Measurements from ENCODE around the gene PCDHB4. TPM values are rescaled to one million over a fixed set of nuclear protein-coding genes. Genes with fewer than 3 reads are reported as not detected.
"Not testable (repeated sequence)": the region's sequence is repeated elsewhere in the genome, so short reads cannot be mapped to it uniquely, and the experiment has no call there.

The PCDHB4 gene
- total RNA-seq = 1.8 TPM
- polyA plus RNA-seq (ENCODE audit: insufficient read depth in 1 of 8, insufficient read length in 8 of 8, low replicate concordance in 1 of 8) = 1 to 10 TPM; 2.4 to 3.6 (median 2.7) TPM
- long read RNA-seq, donor 1, partial matches to known transcripts = 0 of 1 reads
- long read RNA-seq, donor 1, other reads (novel, unspliced or antisense) = 0 of 1 reads
- long read RNA-seq, donor 2 = 0 reads
- long read RNA-seq, donor 3, partial matches to known transcripts = 0 of 2 reads
- long read RNA-seq, donor 3, other reads (novel, unspliced or antisense) = 0 of 2 reads
- long read RNA-seq, donor 4, partial matches to known transcripts = 0 of 4 reads
- long read RNA-seq, donor 4, other reads (novel, unspliced or antisense) = 0 of 4 reads
- long read RNA-seq, donor 5, transcript PCDHB4-201 (1 exons, 3,825 nt) = major isoform, 6 of 6 reads
- long read RNA-seq, donor 5, partial matches to known transcripts = 0 of 6 reads
- long read RNA-seq, donor 5, other reads (novel, unspliced or antisense) = 0 of 6 reads
- long read RNA-seq, donor 6, transcript PCDHB4-201 (1 exons, 3,825 nt) = major isoform, 5 of 5 reads
- long read RNA-seq, donor 6, partial matches to known transcripts = 0 of 5 reads
- long read RNA-seq, donor 6, other reads (novel, unspliced or antisense) = 0 of 5 reads
- long read RNA-seq, donor 7, partial matches to known transcripts = 0 of 4 reads
- long read RNA-seq, donor 7, other reads (novel, unspliced or antisense) = 0 of 4 reads
- long read RNA-seq, donor 8, partial matches to known transcripts = 0 of 4 reads
- long read RNA-seq, donor 8, other reads (novel, unspliced or antisense) = 0 of 4 reads
- long read RNA-seq, donor 9, partial matches to known transcripts = 0 of 3 reads
- long read RNA-seq, donor 9, other reads (novel, unspliced or antisense) = 0 of 3 reads
- long read RNA-seq, donor 10, transcript PCDHB4-201 (1 exons, 3,825 nt) = major isoform, 6 of 6 reads
- long read RNA-seq, donor 10, partial matches to known transcripts = 0 of 6 reads
- long read RNA-seq, donor 10, other reads (novel, unspliced or antisense) = 0 of 6 reads
- long read RNA-seq, donor 11, partial matches to known transcripts = 0 of 4 reads
- long read RNA-seq, donor 11, other reads (novel, unspliced or antisense) = 0 of 4 reads

DNA sequence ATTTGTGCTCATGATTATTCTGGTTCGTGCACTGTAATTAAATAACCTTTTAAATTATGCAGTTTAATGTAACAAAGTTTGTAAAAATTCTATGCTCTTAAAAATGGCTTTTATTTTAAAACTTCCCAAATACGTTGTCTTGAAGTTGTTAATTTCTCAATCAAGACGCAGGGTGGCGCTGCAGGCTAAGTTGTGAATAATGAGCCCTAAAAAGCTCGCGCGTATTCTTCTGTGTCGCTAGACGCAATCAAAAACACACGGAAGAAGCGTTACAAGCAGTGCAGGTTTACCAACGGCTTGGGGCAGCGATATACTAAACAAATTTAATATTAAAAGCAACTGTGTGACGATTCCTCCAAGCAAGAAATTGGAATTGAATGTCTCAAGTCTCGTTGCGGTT lies at the start of gene PCDHB4:
Gene PCDHB4 (plus strand): TSS at position 256 of the 400 bp plus-strand sequence. CDS start 181 bp downstream, outside the sequence.
- Histone ChIP-seq H3K4me3 (ENCODE audit: low read length) (peak within 1 kb of the TSS; percentile 18), H3K27ac (ENCODE audit: low read length) (peak within 1 kb of the TSS; percentile 1), H3K9me3 (replicated peaks; ENCODE audit: control insufficient read depth, low read depth, low read length) (peaks cover 17% of the 10 kb centered on the region), H3K27me3 (ENCODE audit: control insufficient read depth, insufficient read depth, low read length) (peaks cover 7% of the 10 kb centered on the region), H3K4me1 (ENCODE audit: control insufficient read depth, insufficient read depth, low read length) (no peaks in the 10 kb centered on the region), H3K36me3 (ENCODE audit: control insufficient read depth, insufficient read depth, low read length) (no peaks in the 10 kb centered on the region)
- 33% methylated on average over 8 of the region's 16 CpGs for WGBS (ENCODE audit: insufficient coverage)
- DNase-seq = peak; percentile 54

DNA sequence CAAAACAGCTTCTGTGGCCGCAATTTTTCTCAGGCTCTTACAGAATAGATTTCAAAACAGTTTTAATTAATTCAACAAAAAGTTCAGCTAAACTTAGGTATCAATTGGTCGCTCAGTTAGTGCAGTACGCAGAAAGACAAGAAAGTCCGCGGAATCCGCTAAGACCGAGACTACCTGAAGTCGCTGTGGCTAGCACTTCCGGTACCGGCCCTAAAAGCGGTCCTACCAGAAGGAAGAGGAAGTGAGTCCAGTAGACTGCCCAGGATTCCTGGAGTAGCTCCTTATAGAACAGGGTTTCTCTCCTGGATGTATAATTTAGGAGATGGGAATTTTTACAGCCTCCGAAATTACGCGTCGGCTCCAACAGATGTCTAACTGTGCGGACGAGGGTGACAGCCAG lies 43.8 kb upstream of the PCDHB4 start:
- WGBS (ENCODE audit: insufficient coverage) = 22% methylated on average over 9 of the region's 17 CpGs
- H3K27ac ChIP-seq (ENCODE audit: low read length) = no peak overlapping the region
- DNase-seq = no peak
- peaks cover 5% of the 10 kb centered on the region for H3K27me3 ChIP-seq (ENCODE audit: control insufficient read depth, insufficient read depth, low read length)
- no peaks in the 10 kb centered on the region for H3K4me1 ChIP-seq (ENCODE audit: control insufficient read depth, insufficient read depth, low read length)
- H3K4me3 ChIP-seq (ENCODE audit: low read length) = peak overlapping the region; percentile 3
- H3K9me3 ChIP-seq (replicated peaks; ENCODE audit: control insufficient read depth, low read depth, low read length) = peaks cover 4% of the 10 kb centered on the region
- H3K36me3 ChIP-seq (ENCODE audit: control insufficient read depth, insufficient read depth, low read length) = no peaks in the 10 kb centered on the region

DNA sequence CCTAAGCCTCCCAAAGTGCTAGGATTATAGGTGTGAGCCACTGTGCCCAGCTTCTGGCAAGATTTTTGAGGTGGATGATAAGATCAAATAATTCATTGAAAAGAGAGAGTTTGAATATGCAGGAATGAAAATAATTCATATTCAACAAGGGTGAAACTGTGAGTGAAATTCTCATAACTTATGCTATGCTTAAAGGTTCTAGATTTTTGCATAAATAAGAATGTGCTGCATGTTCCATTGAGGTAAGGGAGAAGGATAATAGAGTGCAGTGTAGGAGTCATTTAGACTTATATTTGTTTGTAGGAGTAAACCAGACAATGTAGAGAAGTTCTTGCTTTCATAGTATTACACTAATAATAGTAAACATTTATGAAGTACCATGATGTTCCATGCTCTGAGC lies 39.4 kb upstream of the PCDHB4 start:
- H3K27me3 ChIP-seq (ENCODE audit: control insufficient read depth, insufficient read depth, low read length) = peaks cover 5% of the 10 kb centered on the region

DNA sequence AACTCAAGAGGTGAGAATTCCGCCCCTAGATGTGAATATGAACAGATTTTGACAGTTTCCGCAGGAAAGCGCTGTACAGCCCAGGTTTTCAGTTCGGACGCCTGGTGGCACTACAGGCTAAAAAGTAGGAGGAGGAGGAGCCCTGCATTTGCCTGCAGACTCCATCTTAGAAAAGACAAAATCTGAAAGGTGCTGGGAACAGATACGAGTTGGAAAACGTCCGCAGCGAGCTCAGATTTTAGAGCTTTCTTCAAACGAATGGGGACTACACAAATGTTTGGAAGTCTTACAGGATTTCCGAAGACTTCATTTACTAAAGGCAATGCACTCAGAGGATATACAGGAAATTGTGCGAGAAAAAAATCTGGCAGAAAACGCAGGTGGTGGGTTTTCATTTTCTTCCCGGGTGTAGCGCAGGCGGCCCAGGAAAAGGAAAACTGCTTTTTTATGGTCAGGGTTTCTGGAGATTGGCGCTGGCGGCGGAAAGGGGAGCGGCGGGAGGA lies 37.1 kb upstream of the PCDHB4 start:
- no peaks in the 10 kb centered on the region for H3K4me1 ChIP-seq (ENCODE audit: control insufficient read depth, insufficient read depth, low read length)
- H3K27me3 ChIP-seq (ENCODE audit: control insufficient read depth, insufficient read depth, low read length) = no peaks in the 10 kb centered on the region
- H3K27ac ChIP-seq (ENCODE audit: low read length) = no peak overlapping the region
- 20% methylated on average over 19 of the region's 21 CpGs for WGBS (ENCODE audit: insufficient coverage)
- peak overlapping the region; percentile 22 for H3K4me3 ChIP-seq (ENCODE audit: low read length)
- H3K36me3 ChIP-seq (ENCODE audit: control insufficient read depth, insufficient read depth, low read length) = no peaks in the 10 kb centered on the region
- peak; percentile 38 for DNase-seq
- no peaks in the 10 kb centered on the region for H3K9me3 ChIP-seq (replicated peaks; ENCODE audit: control insufficient read depth, low read depth, low read length)

More for the DNA sequence above, 39.4 kb upstream of the PCDHB4 start:
- no peaks in the 10 kb centered on the region for H3K4me1 ChIP-seq (ENCODE audit: control insufficient read depth, insufficient read depth, low read length)
- H3K36me3 ChIP-seq (ENCODE audit: control insufficient read depth, insufficient read depth, low read length) = no peaks in the 10 kb centered on the region
- no peak for DNase-seq
- peaks cover 4% of the 10 kb centered on the region for H3K9me3 ChIP-seq (replicated peaks; ENCODE audit: control insufficient read depth, low read depth, low read length)
- H3K27ac ChIP-seq (ENCODE audit: low read length) = no peak overlapping the region
- no peak overlapping the region for H3K4me3 ChIP-seq (ENCODE audit: low read length)

DNA sequence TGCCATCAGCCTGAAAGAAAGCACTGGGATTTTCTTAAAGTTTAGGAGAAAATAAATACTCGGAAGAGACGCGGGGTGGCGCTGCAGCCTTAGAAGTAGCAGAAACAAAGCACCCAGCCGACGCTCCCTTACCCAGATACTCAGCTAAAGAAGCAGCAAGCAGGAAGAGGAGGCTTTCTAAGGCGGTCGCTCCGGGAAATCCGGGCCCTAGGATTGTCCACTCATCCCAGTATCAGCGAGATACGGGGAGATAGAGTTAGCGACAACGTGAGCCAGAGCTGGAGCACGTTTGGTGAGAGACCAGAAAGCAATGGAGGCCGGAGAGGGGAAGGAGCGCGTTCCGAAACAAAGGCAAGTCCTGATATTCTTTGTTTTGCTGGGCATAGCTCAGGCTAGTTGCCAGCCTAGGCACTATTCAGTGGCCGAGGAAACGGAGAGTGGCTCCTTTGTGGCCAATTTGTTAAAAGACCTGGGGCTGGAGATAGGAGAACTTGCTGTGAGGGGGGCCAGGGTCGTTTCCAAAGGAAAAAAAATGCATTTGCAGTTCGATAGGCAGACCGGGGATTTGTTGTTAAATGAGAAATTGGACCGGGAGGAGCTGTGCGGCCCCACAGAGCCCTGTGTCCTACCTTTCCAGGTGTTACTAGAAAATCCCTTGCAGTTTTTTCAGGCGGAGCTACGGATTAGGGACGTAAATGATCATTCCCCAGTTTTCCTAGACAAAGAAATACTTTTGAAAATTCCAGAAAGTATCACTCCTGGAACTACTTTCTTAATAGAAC lies 26.9 kb upstream of the PCDHB4 start, which contains the start of gene PCDHB2:
Gene PCDHB2 (plus strand): TSS at position 135 of the 782 bp plus-strand sequence. CDS start 176 bp downstream, at position 311.
- peaks cover 10% of the 10 kb centered on the region for H3K27me3 ChIP-seq (ENCODE audit: control insufficient read depth, insufficient read depth, low read length)
- H3K27ac ChIP-seq (ENCODE audit: low read length) = no peak within 1 kb of the TSS
- peak; percentile 34 for DNase-seq
- peak within 1 kb of the TSS; percentile 24 for H3K4me3 ChIP-seq (ENCODE audit: low read length)
- H3K9me3 ChIP-seq (replicated peaks; ENCODE audit: control insufficient read depth, low read depth, low read length) = peaks cover 7% of the 10 kb centered on the region
- WGBS (ENCODE audit: insufficient coverage) = 17% methylated on average over 22 of the region's 29 CpGs
- H3K4me1 ChIP-seq (ENCODE audit: control insufficient read depth, insufficient read depth, low read length) = no peaks in the 10 kb centered on the region
- no peaks in the 10 kb centered on the region for H3K36me3 ChIP-seq (ENCODE audit: control insufficient read depth, insufficient read depth, low read length)

DNA sequence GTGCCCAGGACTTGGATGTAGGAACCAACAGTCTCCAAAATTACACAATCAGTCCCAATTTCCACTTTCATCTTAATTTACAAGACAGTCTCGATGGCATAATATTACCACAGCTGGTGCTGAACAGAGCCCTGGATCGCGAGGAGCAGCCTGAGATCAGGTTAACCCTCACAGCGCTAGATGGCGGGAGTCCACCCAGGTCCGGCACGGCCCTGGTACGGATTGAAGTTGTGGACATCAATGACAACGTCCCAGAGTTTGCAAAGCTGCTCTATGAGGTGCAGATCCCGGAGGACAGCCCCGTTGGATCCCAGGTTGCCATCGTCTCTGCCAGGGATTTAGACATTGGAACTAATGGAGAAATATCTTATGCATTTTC lies 26.4 kb upstream of the PCDHB4 start:
- peaks cover 8% of the 10 kb centered on the region for H3K9me3 ChIP-seq (replicated peaks; ENCODE audit: control insufficient read depth, low read depth, low read length)
- 29% methylated on average over 9 of the region's 12 CpGs for WGBS (ENCODE audit: insufficient coverage)
- DNase-seq = no peak
- H3K4me1 ChIP-seq (ENCODE audit: control insufficient read depth, insufficient read depth, low read length) = no peaks in the 10 kb centered on the region
- no peaks in the 10 kb centered on the region for H3K36me3 ChIP-seq (ENCODE audit: control insufficient read depth, insufficient read depth, low read length)
- H3K27ac ChIP-seq (ENCODE audit: low read length) = no peak overlapping the region
- peaks cover 10% of the 10 kb centered on the region for H3K27me3 ChIP-seq (ENCODE audit: control insufficient read depth, insufficient read depth, low read length)
- peak overlapping the region; percentile 24 for H3K4me3 ChIP-seq (ENCODE audit: low read length)

DNA sequence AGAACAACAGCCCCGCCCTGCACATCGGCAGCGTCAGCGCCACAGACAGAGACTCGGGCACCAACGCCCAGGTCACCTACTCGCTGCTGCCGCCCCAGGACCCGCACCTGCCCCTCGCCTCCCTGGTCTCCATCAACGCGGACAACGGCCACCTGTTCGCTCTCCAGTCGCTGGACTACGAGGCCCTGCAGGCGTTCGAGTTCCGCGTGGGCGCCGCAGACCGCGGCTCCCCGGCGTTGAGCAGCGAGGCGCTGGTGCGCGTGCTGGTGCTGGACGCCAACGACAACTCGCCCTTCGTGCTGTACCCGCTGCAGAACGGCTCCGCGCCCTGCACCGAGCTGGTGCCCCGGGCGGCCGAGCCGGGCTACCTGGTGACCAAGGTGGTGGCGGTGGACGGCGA lies 25.4 kb upstream of the PCDHB4 start:
- H3K27ac ChIP-seq (ENCODE audit: low read length); H3K4me1 ChIP-seq (ENCODE audit: control insufficient read depth, insufficient read depth, low read length); H3K4me3 ChIP-seq (ENCODE audit: low read length); DNase-seq; H3K36me3 ChIP-seq (ENCODE audit: control insufficient read depth, insufficient read depth, low read length): not testable (repeated sequence)
- 42% methylated on average over 7 of the region's 46 CpGs for WGBS (ENCODE audit: insufficient coverage)
- H3K27me3 ChIP-seq (ENCODE audit: control insufficient read depth, insufficient read depth, low read length) = peaks cover 13% of the 10 kb centered on the region
- H3K9me3 ChIP-seq (replicated peaks; ENCODE audit: control insufficient read depth, low read depth, low read length) = peaks cover 13% of the 10 kb centered on the region

DNA sequence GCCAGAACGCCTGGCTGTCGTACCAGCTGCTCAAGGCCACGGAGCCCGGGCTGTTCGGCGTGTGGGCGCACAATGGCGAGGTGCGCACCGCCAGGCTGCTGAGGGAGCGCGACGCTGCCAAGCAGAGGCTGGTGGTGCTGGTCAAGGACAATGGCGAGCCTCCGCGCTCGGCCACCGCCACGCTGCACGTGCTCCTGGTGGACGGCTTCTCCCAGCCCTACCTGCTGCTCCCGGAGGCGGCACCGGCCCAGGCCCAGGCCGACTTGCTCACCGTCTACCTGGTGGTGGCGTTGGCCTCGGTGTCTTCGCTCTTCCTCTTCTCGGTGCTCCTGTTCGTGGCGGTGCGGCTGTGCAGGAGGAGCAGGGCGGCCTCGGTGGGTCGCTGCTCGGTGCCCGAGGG lies 25.0 kb upstream of the PCDHB4 start:
- peaks cover 15% of the 10 kb centered on the region for H3K9me3 ChIP-seq (replicated peaks; ENCODE audit: control insufficient read depth, low read depth, low read length)
- H3K36me3 ChIP-seq (ENCODE audit: control insufficient read depth, insufficient read depth, low read length); H3K4me1 ChIP-seq (ENCODE audit: control insufficient read depth, insufficient read depth, low read length); H3K4me3 ChIP-seq (ENCODE audit: low read length); DNase-seq; H3K27ac ChIP-seq (ENCODE audit: low read length): not testable (repeated sequence)
- peaks cover 15% of the 10 kb centered on the region for H3K27me3 ChIP-seq (ENCODE audit: control insufficient read depth, insufficient read depth, low read length)
- 30% methylated on average over 22 of the region's 38 CpGs for WGBS (ENCODE audit: insufficient coverage)

DNA sequence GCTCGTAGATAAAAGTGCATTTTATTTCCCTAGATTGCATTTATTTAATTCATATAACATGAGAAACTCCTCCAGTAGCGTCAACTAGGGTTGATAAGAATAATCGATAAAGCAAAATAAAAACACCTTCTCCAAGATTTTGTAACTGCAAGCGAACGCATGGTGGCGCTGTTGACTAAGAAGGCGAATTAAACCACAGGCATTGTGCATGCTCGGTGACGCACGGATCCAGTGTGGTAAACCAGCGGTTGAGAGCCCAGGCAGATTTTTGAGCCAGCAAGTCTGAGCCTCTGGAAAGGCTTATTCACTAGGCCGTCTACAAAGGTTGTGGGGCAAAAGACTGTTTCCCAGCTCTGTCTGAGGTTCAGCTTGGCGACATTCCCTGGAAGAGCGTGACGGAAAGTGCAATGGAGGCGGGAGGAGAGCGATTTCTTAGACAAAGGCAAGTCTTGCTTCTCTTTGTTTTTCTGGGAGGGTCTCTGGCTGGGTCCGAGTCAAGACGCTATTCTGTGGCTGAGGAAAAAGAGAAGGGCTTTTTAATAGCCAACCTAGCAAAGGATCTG lies 21.3 kb upstream of the PCDHB4 start, which contains the start of gene PCDHB3:
Gene PCDHB3 (plus strand): TSS at position 231 of the 563 bp plus-strand sequence. CDS start 177 bp downstream, at position 408.
- peaks cover 13% of the 10 kb centered on the region for H3K9me3 ChIP-seq (replicated peaks; ENCODE audit: control insufficient read depth, low read depth, low read length)
- H3K36me3 ChIP-seq (ENCODE audit: control insufficient read depth, insufficient read depth, low read length) = no peaks in the 10 kb centered on the region
- H3K27me3 ChIP-seq (ENCODE audit: control insufficient read depth, insufficient read depth, low read length) = peaks cover 6% of the 10 kb centered on the region
- H3K27ac ChIP-seq (ENCODE audit: low read length) = no peak within 1 kb of the TSS
- DNase-seq = peak; percentile 41
- no peaks in the 10 kb centered on the region for H3K4me1 ChIP-seq (ENCODE audit: control insufficient read depth, insufficient read depth, low read length)
- peak within 1 kb of the TSS; percentile 18 for H3K4me3 ChIP-seq (ENCODE audit: low read length)
- 6% methylated on average over 10 of the region's 19 CpGs for WGBS (ENCODE audit: insufficient coverage)

Data from muscle of leg (tissue), 16 donors.